T follicular helper cell (primary cell): ENCODE measurements around the gene CCDC50.

Source experiments
- DNase-seq: peaks from one replicate; pipeline ENCODE4 v3.0.0-alpha.2; 2020; ENCODE audit warnings: low read depth

Gene CCDC50

DNA sequence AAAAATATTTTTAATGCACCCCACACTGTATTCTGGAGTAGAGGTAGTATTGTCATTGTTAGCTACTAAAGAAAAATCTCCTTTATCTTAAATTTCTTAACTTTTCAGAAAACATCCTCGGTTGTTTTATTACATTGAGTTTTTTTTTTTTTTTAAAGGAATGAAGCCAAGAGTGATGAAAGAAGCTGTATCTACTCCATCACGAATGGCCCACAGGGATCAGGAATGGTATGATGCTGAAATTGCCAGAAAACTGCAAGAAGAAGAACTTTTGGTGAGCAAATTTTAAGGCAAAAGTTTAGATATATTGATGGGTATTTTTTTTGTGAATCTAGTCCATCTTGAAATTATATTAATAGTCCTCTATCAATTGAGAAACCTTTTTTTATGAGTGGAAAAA lies 50.8 kb downstream of the CCDC50 start:
- DNase-seq, result no peak

DNA sequence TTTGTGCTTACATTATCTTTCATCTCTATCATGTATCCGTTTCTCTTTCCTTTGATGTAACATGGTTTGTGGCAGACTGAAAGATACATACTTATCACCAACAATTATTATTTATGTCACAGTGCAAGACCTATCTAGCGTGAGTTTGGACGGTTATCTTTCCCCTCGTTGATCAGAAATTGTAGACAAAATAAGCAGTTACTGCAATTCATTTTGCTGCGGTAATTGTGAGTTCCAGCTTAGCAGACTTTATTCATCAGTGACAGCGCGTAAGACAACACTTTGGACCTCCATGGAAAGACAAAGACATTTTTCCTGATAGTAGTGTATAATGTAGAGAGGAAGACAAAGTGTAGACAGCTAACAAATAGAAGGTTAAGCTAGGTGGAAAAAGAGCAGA lies 52.1 kb downstream of the CCDC50 start:
- DNase-seq, result no peak

DNA sequence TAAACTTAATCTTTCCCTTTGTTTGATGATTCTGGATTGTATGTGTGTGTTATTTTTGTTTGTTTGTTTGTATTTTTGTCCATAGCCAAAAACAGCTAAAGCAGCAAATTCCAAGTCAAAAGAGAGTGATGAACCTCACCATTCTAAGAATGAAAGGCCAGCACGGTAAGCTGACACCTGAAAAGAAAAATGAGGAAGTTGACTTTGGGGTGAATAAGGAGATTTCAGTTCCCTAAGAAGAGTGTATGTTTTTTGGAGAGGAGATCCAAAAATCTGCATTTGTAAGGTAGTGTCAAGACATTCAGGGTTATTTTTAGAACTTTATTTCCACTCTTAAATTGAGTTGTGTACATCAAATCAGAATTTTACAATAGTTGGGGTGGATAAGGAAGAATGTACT lies 53.5 kb downstream of the CCDC50 start:
- DNase-seq, result no peak

DNA sequence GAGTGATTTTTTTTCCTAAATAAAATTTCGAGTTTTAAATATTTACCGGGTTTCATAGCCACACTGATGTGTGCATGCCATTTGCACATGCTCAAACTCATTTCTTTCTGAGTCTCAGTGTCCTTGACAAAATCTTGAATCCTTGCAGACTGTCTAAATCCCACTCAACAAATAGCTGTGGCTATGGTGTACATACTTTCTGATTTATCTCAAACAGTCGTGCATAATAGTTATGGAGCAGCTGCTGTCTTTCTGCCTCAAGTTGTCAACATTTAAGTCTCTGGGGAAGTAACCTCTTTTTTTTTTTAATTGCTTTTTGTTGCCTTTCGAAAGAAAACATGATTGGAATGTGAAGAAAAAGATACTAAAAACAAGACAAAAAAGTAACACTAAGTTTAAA lies 53.9 kb downstream of the CCDC50 start:
- no peak for DNase-seq

DNA sequence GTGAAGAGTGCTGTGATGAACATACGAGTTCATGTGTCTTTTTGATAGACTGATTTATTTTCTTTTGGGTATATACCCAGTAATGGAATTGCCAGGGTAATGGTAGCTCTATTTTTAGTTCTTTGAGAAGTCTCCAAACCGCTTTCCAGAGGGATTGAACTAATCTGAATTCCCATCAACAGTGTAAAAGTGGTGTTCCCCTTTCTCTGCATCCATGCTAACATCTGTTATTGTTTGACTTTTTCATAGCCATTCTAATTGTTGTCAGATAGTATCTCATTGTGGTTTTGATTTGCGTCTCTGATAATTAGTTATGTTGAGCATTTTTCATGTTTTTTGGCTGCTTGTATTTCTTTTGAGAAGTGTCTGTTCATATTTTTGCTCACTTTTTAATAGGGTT lies 55.9 kb downstream of the CCDC50 start:
- no peak for DNase-seq

DNA sequence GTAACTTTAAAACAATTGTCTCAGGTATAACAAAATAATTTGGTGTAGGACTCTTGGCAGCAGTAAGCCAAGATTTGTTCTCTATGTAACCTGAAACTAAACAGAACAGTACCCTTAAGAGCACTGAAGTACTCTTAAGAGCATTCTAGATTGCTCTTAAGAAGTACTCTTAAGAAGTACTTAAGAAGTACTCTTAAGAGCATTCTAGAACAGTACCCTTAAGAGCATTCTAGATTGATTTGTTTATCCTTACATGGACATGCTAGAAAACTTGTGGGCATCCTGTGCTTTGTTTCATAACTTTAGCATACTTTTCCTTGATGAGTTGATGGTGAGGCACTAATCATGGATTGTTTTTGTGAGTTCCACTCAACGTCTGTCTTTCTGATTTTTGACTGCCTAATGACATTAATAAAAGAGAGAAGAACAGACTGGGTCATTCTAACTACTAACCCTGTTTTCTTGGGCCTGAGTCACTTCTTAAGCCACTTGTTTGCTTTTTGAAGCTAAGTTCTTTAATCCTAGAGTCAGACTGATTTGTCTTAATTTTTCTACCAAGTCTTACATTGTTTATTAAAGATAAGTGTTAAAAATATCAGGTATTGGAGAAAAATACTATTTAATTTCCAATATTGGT lies 58.4 kb downstream of the CCDC50 start:
- no peak for DNase-seq

DNA sequence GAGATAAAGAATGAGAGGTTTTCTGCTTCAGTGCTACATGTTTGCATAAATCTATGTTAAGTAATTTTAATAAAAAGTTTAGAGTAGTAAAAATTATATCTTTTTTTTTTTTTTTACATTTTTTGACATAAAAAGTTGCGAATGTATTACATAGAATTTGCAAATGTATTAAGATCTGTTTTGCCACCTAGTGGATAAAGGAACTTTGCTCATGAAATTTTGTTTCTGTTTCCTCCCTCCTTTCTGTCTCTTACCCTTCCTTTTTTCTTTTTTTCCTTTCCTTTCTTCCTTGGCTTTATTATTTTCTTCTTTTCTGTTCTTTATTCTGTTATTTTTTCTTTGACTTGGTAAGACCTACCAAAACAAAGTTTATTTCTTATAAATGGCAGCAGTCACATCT lies 59.6 kb downstream of the CCDC50 start:
- no peak for DNase-seq

DNA sequence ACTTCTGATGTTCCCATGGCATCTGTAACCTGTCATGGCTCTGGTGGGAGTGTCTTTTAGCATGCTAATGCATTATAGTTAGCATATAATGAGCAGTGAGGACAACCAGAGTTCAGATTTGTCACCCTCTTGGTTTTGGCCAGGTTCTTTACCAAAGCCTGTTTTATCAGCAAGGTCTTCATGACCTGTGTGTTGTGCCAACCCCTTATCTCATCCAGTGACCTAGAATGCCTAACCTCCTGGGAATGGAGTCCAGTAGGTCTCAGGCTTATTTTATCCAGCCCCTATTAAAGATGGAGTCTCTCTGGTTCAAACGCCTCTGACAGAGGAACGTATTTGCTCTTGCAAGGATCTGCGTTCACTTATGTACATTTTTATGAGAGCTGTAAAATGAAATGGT lies 61.4 kb downstream of the CCDC50 start:
- no peak for DNase-seq

DNA sequence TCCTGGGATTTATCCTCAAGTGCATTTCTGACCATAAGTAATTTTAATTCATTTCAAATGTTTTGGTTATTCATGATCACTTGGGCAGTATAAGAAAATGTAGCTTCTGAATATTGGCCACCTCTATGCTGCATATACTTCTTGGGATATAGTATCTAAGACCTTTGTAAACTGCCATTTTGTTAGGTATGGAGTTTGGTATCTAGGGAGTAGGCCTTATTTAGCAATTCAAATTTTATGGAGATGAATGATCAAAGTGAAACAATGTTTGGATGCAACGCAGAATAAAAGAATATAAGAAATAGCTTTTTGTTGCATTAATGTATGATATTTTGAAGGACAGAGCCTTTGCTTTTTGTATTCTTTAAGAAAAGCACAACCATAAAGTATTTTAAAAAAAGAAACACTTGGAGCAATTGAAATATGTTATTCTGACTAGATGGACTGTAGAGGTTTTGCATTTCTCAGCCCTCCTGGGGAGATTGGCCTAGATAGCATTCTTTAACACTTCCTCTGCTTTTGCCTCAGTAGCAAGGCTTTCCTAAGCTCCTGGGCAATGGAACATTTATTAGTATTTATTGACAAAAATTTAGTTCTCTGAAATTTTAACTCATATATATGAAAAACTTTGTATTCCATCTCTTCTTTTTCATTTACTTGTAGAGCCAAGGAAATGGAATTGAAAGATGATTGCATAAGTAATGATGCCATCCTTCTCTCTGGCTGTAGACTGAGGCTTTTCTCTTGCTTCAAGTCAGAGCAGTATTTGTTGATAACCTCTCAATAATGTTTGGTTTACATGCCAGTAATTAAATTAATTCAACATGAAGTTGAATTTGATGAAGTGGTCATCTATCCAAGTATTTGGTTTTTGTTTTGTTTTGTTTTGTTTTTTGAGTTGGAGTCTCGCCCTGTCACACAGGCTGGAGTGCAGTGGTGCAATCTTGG lies 62.9 kb downstream of the CCDC50 start:
- DNase-seq, result no peak

DNA sequence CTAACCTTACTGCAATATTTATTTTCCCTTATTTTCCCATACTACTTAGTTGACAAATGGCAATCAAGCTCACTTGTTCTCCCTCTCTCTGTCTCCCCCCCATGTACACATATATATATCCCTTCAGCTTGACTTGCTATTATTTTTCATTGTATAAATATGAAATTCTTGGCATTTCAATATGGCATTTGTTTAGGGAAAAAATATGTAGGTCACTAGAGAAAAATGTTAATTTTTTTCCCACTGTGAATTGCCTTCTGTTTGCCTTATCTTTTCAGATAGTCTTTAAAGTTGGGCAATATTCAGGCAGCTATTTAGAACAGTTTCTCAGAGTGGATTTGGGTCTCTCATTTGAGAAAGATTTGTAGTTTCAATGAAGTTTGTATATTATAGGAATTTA lies 64.0 kb downstream of the CCDC50 start:
- DNase-seq, result no peak

DNA sequence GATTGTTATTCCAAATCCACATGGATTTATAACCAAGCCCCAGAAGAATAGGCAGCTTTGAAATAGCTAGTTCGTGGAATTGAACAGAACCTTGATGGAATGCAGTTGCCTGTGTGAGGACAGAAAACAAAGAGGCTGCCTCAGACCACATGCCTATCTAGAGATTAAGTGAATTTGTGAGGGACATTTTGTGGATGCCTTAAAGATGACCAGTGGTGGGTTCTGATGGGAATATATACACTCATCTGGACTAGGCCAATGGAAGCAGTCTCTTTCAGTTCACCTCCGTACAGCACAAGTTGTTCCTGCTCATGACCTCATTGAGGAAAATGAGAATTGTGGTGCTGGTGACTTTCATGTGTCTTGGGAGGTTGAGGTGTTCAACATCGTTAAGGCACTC lies 68.6 kb downstream of the CCDC50 start:
- no peak for DNase-seq

DNA sequence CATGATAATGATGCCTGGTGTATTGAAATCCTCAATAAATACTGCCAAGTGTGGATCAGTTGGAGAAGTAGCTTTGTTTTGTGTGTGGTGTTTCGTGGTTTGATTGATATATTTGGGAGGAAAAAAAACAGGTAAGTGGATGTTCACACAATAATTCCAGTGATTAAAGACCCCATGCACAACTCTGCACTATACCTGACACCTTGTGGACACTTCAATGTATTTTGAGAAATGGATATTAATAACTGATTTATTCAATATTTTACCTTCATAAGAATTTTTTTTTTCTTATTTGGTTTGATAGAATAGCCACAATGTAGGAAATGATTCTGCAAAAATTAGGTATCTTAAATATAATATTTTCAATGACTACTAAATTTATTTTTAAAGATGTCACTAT lies 69.4 kb downstream of the CCDC50 start:
- no peak for DNase-seq

DNA sequence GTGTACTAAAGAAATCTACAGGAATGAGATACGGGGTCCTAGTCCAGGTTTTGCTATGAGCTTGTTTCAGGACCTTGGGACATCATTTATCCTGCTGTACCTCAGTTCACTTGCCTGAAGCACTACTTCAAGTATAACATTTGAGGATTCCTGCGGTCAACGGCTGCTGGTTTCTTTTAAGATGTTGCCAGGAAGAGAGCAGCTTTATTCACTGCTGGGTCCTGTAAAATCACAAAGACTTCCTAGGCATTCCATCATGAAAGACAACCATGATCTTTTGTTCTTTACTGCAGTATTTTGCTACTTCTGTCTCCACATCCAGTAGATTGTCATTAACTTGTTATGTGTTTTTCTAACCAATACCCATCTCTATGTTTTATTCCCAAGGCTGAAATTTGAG lies 70.7 kb downstream of the CCDC50 start:
- no peak for DNase-seq

DNA sequence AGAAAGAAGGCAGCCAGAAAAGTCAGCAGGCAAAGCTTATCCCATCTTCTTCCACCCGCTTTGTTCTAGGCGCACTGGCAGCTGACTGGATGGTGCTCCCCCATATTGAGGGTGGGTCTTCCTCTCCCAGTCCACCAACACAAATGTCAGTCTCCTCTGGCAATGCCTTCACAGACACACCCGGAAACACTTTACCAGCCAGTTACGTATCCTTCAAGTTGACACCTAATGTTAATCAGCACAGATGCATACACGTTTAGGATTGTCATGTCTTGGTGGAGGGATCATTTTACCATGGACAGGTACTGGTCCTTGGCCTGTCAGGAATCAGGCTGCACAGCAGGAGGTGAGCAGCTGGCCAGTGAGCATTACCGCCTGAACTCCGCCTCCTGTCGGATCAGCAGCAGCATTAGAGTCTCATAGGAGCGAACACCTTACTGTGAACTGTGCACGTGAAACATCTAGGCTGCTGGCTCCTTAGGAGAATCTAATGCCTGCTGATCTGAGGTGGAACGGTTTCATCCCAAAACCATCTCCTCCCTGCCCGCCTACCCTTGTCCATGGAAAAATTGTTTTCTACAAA lies 72.7 kb downstream of the CCDC50 start:
- DNase-seq, result no peak

DNA sequence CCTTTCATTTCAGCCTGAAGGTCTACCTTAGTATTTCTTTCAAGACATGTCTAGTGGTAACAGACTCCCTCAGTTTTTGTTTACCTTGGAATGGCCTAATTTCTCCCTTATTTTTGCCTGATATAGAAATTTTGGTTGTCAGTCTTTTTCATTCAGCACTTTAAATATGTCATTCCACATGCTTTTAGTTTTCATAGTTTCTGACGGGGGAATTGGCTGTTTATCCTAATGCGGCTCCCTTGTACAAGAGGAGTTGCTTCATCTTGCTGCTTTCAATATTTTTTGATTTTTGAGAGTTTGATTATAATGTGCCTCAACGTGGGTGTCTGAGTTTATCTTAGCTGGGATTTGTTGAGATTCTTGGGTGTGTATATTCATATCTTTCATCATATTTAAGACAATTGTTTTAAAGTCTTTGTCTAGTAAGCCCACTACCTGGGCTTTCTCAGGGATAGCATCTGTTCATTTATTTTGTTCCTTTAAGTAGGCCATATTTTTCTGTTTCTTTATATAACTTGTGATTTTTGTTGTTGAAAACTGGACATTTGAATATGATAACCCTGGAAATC lies 80.7 kb downstream of the CCDC50 start:
- no peak for DNase-seq

DNA sequence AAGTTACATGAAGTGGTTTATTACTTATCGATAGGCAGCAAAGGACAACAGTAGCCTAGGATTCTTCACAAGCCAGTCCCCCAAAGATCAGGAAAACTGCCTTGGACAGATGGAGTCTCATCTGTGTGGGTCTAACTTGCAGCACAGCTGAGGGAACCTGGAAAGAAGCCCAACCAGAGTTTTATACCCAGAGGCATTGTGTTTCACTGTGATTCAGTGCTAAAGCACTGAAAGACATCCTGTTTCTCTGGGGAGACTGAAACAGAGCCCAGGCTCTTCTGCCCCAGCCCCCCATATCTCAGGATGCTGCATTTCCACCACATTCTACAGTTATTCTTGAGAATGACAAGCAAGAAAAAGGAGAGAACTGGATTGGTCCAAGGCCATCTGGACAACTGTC lies 83.6 kb downstream of the CCDC50 start:
- DNase-seq, result no peak

DNA sequence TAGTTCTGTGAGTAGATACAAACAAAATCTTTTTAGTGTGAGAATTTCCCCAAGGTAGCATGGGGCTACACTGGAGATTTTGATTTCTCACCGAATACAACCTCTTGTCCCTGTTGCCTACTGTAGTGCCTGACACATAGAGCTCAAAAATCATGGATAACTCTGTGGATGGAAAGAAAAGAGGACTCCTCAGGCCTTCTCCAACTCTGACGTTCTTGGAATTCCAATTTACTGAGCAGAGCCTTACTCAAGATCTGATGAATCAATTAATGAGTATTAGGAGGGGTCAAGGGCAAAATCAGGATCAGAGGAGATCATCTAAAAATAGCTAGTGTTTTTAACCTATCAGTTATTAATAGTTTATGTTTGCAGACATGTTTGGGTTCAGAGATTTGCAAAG lies 85.1 kb downstream of the CCDC50 start:
- no peak for DNase-seq

DNA sequence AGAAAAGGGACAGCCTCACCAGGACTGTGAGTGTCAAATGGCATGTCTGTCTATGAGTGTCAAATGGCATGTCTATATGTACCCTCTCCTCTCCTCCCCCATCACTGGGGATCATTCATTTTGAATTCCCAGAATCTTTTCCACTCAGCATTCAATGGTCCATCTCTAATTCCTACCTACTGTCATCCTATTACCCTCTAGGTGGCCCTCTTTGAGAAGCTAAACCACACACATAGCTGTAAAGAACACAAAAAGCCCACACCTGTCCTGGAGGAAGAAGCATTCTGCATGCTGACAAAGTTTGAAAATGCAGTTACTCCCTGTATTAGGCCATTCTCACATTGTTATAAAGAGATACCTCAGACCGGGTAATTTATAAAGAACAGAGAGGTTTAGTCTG lies 85.5 kb downstream of the CCDC50 start:
- DNase-seq, result no peak

DNA sequence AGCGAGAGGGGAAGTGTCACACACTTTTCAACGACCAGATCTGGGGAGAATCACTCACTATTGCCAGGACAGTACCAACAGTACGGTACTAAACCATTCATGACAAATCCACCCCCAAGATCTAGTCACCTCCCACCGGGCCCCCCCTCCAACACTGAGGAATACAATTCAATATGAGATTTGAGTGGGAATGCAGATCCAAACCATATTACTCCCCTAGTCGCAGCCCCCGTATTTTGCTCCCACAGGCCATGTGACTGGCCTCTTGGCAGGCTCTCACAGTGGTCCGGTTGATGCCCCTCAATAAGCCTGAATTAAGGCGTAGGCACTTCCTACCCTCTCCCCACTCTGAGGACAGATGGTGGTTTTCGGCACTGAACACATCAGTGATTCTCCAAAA lies 86.4 kb downstream of the CCDC50 start:
- no peak for DNase-seq

DNA sequence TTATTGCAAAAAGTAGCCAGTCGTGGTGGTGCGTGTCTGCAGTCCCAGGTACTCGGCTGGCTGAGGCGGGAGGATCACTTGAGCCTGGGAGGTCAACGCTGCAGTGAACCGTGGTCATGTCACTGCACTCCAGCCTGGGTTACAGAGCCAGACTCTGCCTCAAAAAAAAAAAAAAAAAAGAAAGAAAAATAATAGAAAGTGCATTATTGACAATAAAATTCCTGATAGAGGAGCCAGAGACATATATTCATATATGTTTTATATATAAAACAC lies 88.2 kb downstream of the CCDC50 start:
- no peak for DNase-seq

DNA sequence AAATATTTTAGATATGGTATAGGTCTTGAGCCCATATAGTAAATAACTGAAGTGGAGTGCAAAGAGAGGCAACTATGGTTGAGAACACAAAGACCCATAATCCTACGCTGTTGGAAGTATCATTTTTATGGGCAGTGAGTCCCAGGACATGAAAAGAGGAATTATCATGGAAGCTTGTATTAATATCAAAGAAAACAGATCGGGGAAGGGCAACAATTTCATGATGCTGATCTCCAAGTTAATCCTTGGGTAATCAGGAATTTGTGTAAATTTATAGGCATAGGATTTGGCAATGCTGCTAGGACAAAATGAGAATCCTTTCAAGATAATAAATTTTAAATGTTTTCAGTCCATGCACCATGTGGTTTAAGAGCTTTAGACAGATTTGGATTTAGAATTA lies 91.6 kb downstream of the CCDC50 start:
- DNase-seq, result no peak

DNA sequence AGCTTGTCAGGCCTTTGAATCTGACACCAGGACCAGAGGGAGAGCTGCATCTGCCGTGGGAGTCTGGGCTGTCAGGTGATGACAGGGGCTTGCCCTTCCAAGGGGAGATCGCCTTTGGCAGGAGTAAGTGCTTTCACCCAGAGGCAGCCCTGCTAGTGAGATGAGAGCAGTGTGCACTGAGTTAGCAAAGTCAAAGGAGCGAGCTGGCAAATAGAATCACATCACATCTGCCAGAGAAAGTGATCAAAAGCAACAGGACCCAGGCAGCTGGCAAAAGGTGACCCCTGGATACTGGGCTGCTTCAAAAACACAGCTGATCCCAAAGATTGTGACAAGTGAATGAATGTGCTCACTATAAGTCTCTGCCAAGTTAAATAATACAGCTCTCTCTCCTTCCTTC lies 95.7 kb downstream of the CCDC50 start:
- DNase-seq, result no peak

DNA sequence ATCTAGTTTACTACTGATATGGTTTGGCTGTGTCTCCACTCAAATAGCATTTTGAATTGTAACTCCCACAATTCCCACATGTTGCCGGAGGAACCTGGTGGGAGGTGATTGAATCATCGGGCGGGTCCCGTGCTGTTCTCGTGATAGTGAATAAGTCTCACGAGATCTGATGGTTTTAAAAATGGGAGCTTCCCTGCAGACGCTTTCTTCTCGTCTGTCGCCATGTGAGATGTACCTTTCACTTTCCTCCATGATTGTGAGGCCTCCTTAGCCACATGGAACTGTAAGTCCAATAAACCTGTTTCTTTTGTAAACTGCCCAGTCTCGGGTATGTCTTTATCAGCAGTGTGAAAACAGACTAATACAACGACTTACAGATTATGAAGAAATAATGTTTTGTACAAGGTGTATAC lies 96.1 kb downstream of the CCDC50 start:
- no peak for DNase-seq
